SH-SY5Y (cell line): ENCODE measurements around the gene LIPF.

Experiments used
- GATA2 ChIP-seq: IDR thresholded peaks from 2 replicates; pipeline ENCODE4 v1.6.1; 2011; ENCODE audit warnings: mild to moderate bottlenecking, low read depth, low read length
- GATA3 ChIP-seq: IDR thresholded peaks from 2 replicates; pipeline ENCODE4 v1.6.1; 2011; ENCODE audit warnings: low read depth, mild to moderate bottlenecking, low read length, moderate library complexity

GRCh38 chr10:88624840-88625239 lies 39.4 kb upstream of the LIPF start:
- no peak for TF ChIP-seq GATA2
- TF ChIP-seq GATA3, result no peak
